Keratinocyte (primary cell): ENCODE measurements around the gene LRRC4C. TPM values are rescaled to one million over a fixed set of nuclear protein-coding genes. Genes with fewer than 3 reads are reported as not detected.

Source experiments
- DNase-seq: peaks from one replicate; pipeline ENCODE4 v3.0.0-alpha.2; 2011; ENCODE audit warnings: low read depth, missing footprints, low spot score
- FAIRE-seq: peaks from 2 replicates; lab custom pipeline; 2011; peaks lifted over from hg19 to GRCh38; lab: Jason Lieb, UNC
- H2AFZ ChIP-seq: 2 replicates; pipeline ENCODE4 v1.6.0; 2012; ENCODE audit warnings: low read length, control low read depth, inconsistent platforms; ENCODE audit not compliant: control insufficient read depth
- H3K27ac ChIP-seq: 2 replicates; pipeline ENCODE4 v1.5.1; 2011; ENCODE audit warnings: low read length; ENCODE audit not compliant: control insufficient read depth, insufficient read depth
- H3K27me3 ChIP-seq: 3 replicates; pipeline ENCODE4 v1.6.0; 2011; ENCODE audit warnings: low read length; ENCODE audit not compliant: control insufficient read depth, insufficient read depth; ENCODE audit errors: extremely low read depth
- H3K36me3 ChIP-seq, 2 experiments: 2 replicates in 1 of 2; 3 replicates in 1 of 2; pipeline ENCODE4 v1.5.1; 2011; ENCODE audit warnings: low read length in 2 of 2, mild to moderate bottlenecking in 1 of 2; ENCODE audit not compliant: control insufficient read depth in 2 of 2, insufficient read depth in 2 of 2; ENCODE audit errors: extremely low read depth in 1 of 2
- H3K4me1 ChIP-seq: 3 replicates; pipeline ENCODE4 v1.5.1; 2011; ENCODE audit warnings: low read length; ENCODE audit not compliant: control insufficient read depth, insufficient read depth; ENCODE audit errors: extremely low read depth
- H3K4me2 ChIP-seq: 3 replicates; pipeline ENCODE4 v1.6.0; 2011; ENCODE audit warnings: low read depth, low read length; ENCODE audit not compliant: control insufficient read depth, insufficient read depth; ENCODE audit errors: extremely low read depth
- H3K4me3 ChIP-seq, 3 experiments: fragments of 200-600 bp in 1 of 3; sonication (generic) in 1 of 3; 2 replicates in 2 of 3; 3 replicates in 1 of 3; pipeline ENCODE4 v1.5.1; 2011 to 2016; ENCODE audit warnings: low read length in 3 of 3, mild to moderate bottlenecking in 3 of 3, control low read depth in 2 of 3, inconsistent platforms in 1 of 3, low read depth in 1 of 3, mixed read lengths in 1 of 3, mixed run types in 1 of 3, moderate library complexity in 1 of 3; ENCODE audit not compliant: control insufficient read depth in 2 of 3, insufficient read depth in 2 of 3; ENCODE audit errors: extremely low read depth in 1 of 3
- H3K79me2 ChIP-seq: 2 replicates; pipeline ENCODE4 v1.6.0; 2012; ENCODE audit warnings: low read length; ENCODE audit not compliant: control insufficient read depth, insufficient read depth
- H3K9ac ChIP-seq: 3 replicates; pipeline ENCODE4 v1.6.0; 2011; ENCODE audit warnings: low read length; ENCODE audit not compliant: control insufficient read depth, insufficient read depth; ENCODE audit errors: extremely low read depth
- H3K9me1 ChIP-seq: 3 replicates; pipeline ENCODE4 v1.6.0; 2011; ENCODE audit warnings: low read length; ENCODE audit not compliant: control insufficient read depth, insufficient read depth; ENCODE audit errors: extremely low read depth
- H3K9me3 ChIP-seq: 2 replicates; pipeline ENCODE4 v1.5.1; 2012; ENCODE audit warnings: low read depth, low read length; ENCODE audit not compliant: control insufficient read depth
- H4K20me1 ChIP-seq: 3 replicates; pipeline ENCODE4 v1.6.0; 2011; ENCODE audit warnings: low read length; ENCODE audit not compliant: control insufficient read depth, insufficient read depth; ENCODE audit errors: extremely low read depth
- EZH2 ChIP-seq: IDR thresholded peaks from one replicate; pipeline ENCODE4 v1.6.1; 2012; ENCODE audit warnings: inconsistent platforms, mild to moderate bottlenecking, low read length, moderate library complexity
- dilution Hi-C: fragments of 300-500 bp; cut with MboI; formaldehyde crosslinking; loops from one replicate; pipeline ENCODE4 v1.7.0; 2020; ENCODE audit warnings: low sequenced_read_pairs; ENCODE audit not compliant: extremely low pct_ligation_motif_present
- polyA plus RNA-seq, 5 experiments: library from polyadenylated mRNA; depleted of rRNA in 3 of 5; stranded (reverse) in 3 of 5; stranded (forward) in 1 of 5; unstranded in 1 of 5; fragments of >200 nt; gene quantifications; 1 replicate in 1 of 5; 2 replicates in 3 of 5; 3 replicates in 1 of 5; pipeline versions ENCODE4 v1.2.1 to v1.2.3, GENCODE V29; 2011 to 2012; ENCODE audit warnings: missing spikeins in 2 of 5, low read depth in 1 of 5, low replicate concordance in 1 of 5
- TF ChIP-seq, protein P1 (sequence below), 3 experiments: IDR thresholded peaks in 1 of 3; conservative IDR thresholded peaks in 1 of 3; optimal IDR thresholded peaks in 1 of 3; 2 replicates in 2 of 3; 3 replicates in 1 of 3; pipeline versions ENCODE3 to v1.5.1; 2011; ENCODE audit warnings: low read length in 3 of 3, mild to moderate bottlenecking in 3 of 3, moderate library complexity in 2 of 3, control low read depth in 1 of 3, inconsistent platforms in 1 of 3; ENCODE audit not compliant: insufficient read depth in 2 of 3; ENCODE audit errors: extremely low read depth in 1 of 3

LRRC4C gene
- polyA plus RNA-seq, 1 donor (not counting 4 experiments of a cell fraction or from before 2014, with no cell fraction given) = not detected

DNA sequence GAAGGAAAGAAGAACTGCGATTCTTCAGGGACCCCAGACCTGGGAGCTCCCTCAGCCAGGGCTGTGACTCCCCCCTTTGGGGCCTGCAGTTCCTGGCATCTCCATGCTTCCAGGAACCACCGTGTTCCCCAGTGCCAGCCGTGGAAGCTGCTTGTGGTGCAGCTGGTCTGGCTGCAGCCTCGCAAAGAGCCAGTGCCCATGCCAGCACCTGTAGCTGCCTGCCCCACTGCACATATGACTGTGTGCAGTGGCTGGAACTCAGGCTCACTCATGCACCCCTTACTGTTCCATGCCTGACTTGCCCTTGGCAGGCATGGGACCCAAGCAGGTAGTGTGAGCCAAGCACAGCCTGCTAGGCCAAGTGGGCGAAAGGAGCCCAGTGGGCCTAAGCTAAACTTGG, 401.3 kb downstream of the LRRC4C start:
- FAIRE-seq = no peak

DNA sequence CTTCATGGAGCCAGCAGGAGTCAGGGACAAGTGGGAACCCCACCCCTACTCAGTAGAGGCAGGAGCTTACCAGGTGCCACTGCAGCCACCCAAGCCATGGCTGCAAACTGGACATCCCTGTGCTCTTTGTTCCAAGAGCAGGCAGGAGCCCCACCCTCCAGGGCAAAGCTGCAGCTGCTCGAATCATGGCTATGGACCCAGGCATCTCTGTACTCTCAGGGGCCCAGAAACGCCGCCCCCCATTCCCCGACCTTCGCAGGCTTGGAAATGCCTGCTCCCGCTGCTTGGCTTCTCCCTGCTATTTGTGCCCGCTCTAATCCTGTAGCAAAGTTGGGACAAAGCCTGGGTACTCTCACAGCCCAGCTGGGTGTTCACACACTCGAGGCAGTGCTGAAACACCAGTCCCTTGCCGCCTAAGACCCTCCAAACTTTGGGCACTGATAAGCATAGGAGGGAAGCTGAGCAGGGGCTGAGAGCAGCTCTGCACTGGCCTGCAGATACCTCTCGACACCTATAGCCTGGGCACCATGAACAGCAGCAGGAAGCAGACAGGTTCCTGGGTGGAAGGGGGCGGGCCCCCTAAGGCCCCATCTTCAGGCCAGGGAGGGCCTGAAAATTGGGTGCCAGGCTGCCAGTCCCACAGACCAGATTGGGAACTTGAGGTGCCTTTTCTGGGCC, 402.4 kb downstream of the LRRC4C start:
- Histone ChIP-seq H3K9ac (no peak overlapping the region), H3K36me3 (no peaks in the 10 kb centered on the region), H3K27me3 (no peaks in the 10 kb centered on the region), H3K4me2 (no peak overlapping the region), H3K27ac (no peak overlapping the region), H3K4me1 (peaks cover 24% of the 10 kb centered on the region), H4K20me1 (no peaks in the 10 kb centered on the region), H3K79me2 (no peaks in the 10 kb centered on the region), H3K4me3 (no peak overlapping the region), H3K9me1 (no peaks in the 10 kb centered on the region), H3K9me3 (no peaks in the 10 kb centered on the region), H2AFZ (no peak overlapping the region)
- dilution Hi-C loops = no loop called here
- no peak for TF ChIP-seq EZH2
- TF ChIP-seq, protein P1, sequence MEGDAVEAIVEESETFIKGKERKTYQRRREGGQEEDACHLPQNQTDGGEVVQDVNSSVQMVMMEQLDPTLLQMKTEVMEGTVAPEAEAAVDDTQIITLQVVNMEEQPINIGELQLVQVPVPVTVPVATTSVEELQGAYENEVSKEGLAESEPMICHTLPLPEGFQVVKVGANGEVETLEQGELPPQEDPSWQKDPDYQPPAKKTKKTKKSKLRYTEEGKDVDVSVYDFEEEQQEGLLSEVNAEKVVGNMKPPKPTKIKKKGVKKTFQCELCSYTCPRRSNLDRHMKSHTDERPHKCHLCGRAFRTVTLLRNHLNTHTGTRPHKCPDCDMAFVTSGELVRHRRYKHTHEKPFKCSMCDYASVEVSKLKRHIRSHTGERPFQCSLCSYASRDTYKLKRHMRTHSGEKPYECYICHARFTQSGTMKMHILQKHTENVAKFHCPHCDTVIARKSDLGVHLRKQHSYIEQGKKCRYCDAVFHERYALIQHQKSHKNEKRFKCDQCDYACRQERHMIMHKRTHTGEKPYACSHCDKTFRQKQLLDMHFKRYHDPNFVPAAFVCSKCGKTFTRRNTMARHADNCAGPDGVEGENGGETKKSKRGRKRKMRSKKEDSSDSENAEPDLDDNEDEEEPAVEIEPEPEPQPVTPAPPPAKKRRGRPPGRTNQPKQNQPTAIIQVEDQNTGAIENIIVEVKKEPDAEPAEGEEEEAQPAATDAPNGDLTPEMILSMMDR (optimal IDR thresholded peaks at IDR 0.05 in 1 of 3, IDR thresholded peaks at IDR 0.05 in 1 of 3, conservative IDR thresholded peaks at IDR 0.05 in 1 of 3; ENCODE audit: extremely low read depth in 1 of 3, insufficient read depth in 2 of 3, low read length in 3 of 3) = no peak
- FAIRE-seq (no peak), DNase-seq (no peak)

More for the DNA sequence above, 401.3 kb downstream of the LRRC4C start:
- DNase-seq = no peak
- Histone ChIP-seq H3K9me3 (no peaks in the 10 kb centered on the region), H3K27me3 (no peaks in the 10 kb centered on the region), H3K4me1 (peaks cover 13% of the 10 kb centered on the region), H3K9ac (no peak overlapping the region), H3K79me2 (no peaks in the 10 kb centered on the region), H3K4me3 (no peak overlapping the region), H3K27ac (no peak overlapping the region), H3K9me1 (no peaks in the 10 kb centered on the region), H4K20me1 (no peaks in the 10 kb centered on the region), H2AFZ (no peak overlapping the region), H3K36me3 (no peaks in the 10 kb centered on the region), H3K4me2 (no peak overlapping the region)
- no peak for TF ChIP-seq EZH2
- TF ChIP-seq, protein P1 (optimal IDR thresholded peaks at IDR 0.05 in 1 of 3, IDR thresholded peaks at IDR 0.05 in 1 of 3, conservative IDR thresholded peaks at IDR 0.05 in 1 of 3; ENCODE audit: extremely low read depth in 1 of 3, insufficient read depth in 2 of 3, low read length in 3 of 3) = no peak
- dilution Hi-C loops = no loop called here
